WERI-Rb-1 (cell line): ENCODE data around the gene TFAP2A.

ENCODE experiments used
- DNase-seq: peaks from one replicate; pipeline ENCODE4 v3.0.0-alpha.2; 2020
- H3K27ac ChIP-seq: fragments of 250-450 bp; sonication (Bioruptor Pico); 2 replicates; pipeline ENCODE4 v1.5.1; 2020; ENCODE audit warnings: mild to moderate bottlenecking, moderate library complexity
- H3K27me3 ChIP-seq: fragments of 250-450 bp; sonication (Bioruptor Pico); 2 replicates; pipeline ENCODE4 v1.5.1; 2021; ENCODE audit warnings: mild to moderate bottlenecking, low read depth, moderate library complexity; ENCODE audit not compliant: insufficient read depth, severe bottlenecking
- H3K36me3 ChIP-seq: fragments of 250-450 bp; sonication (Bioruptor Pico); 2 replicates; pipeline ENCODE4 v1.5.1; 2020; ENCODE audit warnings: mild to moderate bottlenecking, moderate library complexity
- H3K4me3 ChIP-seq: 2 replicates; pipeline ENCODE4 v1.5.1; 2011; ENCODE audit warnings: low read depth, mild to moderate bottlenecking, control low read depth, low read length
- H3K9me3 ChIP-seq: fragments of 250-450 bp; sonication (Bioruptor Pico); 2 replicates; pipeline ENCODE4 v1.5.1; 2021; ENCODE audit warnings: mild to moderate bottlenecking, moderate library complexity; ENCODE audit not compliant: severe bottlenecking
- CTCF ChIP-seq: IDR thresholded peaks from 2 replicates; pipeline ENCODE4 v1.5.1; 2011; ENCODE audit warnings: low read depth, mild to moderate bottlenecking, control low read depth, inconsistent platforms, low read length

Gene TFAP2A

DNA sequence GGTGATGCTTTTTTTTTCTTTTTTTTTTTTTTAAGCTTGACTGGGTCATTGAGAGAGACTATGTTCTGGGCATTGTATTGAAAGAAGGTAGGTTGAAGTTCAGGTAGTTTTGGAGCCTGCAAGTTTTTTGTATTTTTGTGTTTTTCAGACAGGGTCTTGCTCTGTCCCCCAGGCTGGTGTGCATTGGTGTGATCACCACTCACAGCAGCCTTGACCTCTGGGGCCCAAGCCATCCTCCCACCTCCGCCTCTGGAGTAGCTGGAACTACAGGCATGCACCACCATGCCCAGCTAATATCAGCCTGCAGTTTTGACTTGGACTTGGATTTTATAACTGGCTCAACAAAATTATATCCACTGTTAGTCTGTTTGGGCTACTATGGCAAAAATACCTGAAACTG lies 31.7 kb upstream of the TFAP2A start:
- Histone ChIP-seq H3K27ac (no peak overlapping the region), H3K36me3 (no peaks in the 10 kb centered on the region), H3K27me3 (no peaks in the 10 kb centered on the region), H3K4me3 (no peak overlapping the region), H3K9me3 (no peaks in the 10 kb centered on the region)
- TF ChIP-seq CTCF = no peak
- DNase-seq = no peak

DNA sequence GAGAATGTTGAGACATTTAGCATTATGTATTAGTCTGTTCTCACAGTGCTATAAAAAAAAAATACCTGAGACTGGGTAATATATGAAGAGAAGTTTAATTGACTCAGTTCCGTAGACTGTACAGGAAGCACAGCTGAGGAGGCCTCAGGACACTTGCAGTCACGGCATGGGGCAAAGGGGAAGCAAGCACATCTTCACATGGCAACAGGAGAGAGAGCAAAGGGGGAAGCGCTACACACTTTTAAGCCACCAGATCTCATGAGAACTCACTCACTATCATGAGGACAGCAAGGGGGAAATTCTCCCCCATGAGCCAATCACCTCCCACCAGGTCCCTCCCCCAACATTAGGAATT lies 26.8 kb upstream of the TFAP2A start:
- Histone ChIP-seq H3K36me3 (no peaks in the 10 kb centered on the region), H3K27me3 (no peaks in the 10 kb centered on the region), H3K4me3 (no peak overlapping the region), H3K9me3 (no peaks in the 10 kb centered on the region), H3K27ac (no peak overlapping the region)
- TF ChIP-seq CTCF = no peak
- DNase-seq = no peak

- no peak overlapping the region for H3K4me3 ChIP-seq
These were observed 26.3 kb upstream of the TFAP2A start for GRCh38 chr6:10441004-10441654.

GRCh38 chr6:10437891-10438290 lies 23.0 kb upstream of the TFAP2A start:
- no peak overlapping the region for H3K4me3 ChIP-seq
- no peak for TF ChIP-seq CTCF

More at GRCh38 chr6:10441004-10441654, 26.3 kb upstream of the TFAP2A start:
- no peaks in the 10 kb centered on the region for H3K36me3 ChIP-seq
- DNase-seq = no peak
- TF ChIP-seq CTCF = no peak
- no peak overlapping the region for H3K27ac ChIP-seq
- H3K9me3 ChIP-seq = no peaks in the 10 kb centered on the region
- no peaks in the 10 kb centered on the region for H3K27me3 ChIP-seq

DNA sequence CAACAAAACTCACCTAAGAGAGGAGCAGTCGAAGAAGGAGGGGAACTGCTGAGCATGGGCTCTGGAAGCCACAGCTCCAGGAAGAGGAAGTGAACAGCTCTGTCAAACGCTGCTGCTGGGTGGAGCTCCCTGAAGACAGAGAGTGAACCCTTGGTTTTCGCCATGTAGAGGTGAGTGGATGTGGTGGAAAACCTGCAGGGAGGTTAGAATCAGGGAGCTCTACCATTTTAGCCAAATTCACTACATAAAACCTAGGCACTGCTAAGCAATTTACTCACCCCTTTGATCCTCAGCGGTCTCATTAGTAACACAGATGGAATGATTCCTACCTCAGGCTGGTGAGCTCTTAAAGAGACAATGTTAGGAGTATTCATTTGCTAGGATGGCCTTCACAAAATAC lies 19.4 kb upstream of the TFAP2A start:
- no peaks in the 10 kb centered on the region for H3K36me3 ChIP-seq
- no peak for DNase-seq
- TF ChIP-seq CTCF = no peak
- no peak overlapping the region for H3K4me3 ChIP-seq
- H3K27ac ChIP-seq = peak overlapping the region; percentile 30; the same call in 1 of the 2 replicates
- no peaks in the 10 kb centered on the region for H3K27me3 ChIP-seq
- no peaks in the 10 kb centered on the region for H3K9me3 ChIP-seq

More at GRCh38 chr6:10437891-10438290, 23.0 kb upstream of the TFAP2A start:
- Histone ChIP-seq H3K27me3 (no peaks in the 10 kb centered on the region), H3K27ac (no peak overlapping the region), H3K36me3 (no peaks in the 10 kb centered on the region), H3K9me3 (no peaks in the 10 kb centered on the region)
- DNase-seq = no peak

- no peak overlapping the region for H3K27ac ChIP-seq
- no peak for TF ChIP-seq CTCF
- H3K27me3 ChIP-seq = no peaks in the 10 kb centered on the region
- no peak for DNase-seq
- H3K4me3 ChIP-seq = no peak overlapping the region
- H3K9me3 ChIP-seq = no peaks in the 10 kb centered on the region
- no peaks in the 10 kb centered on the region for H3K36me3 ChIP-seq
These were observed 18.4 kb upstream of the TFAP2A start for GRCh38 chr6:10433322-10433721.
